Activated CD4-positive, alpha-beta T cell treated with anti-CD3 and anti-CD28 coated beads for 24 hours (primary cell): ENCODE results near the gene RANGAP1.

Experiments used
- DNase-seq, 2 donors: peaks; one replicate each; pipeline ENCODE4 v3.0.0-alpha.2; 2020; ENCODE audit warnings: low read depth in 2 of 2

Gene RANGAP1

DNA sequence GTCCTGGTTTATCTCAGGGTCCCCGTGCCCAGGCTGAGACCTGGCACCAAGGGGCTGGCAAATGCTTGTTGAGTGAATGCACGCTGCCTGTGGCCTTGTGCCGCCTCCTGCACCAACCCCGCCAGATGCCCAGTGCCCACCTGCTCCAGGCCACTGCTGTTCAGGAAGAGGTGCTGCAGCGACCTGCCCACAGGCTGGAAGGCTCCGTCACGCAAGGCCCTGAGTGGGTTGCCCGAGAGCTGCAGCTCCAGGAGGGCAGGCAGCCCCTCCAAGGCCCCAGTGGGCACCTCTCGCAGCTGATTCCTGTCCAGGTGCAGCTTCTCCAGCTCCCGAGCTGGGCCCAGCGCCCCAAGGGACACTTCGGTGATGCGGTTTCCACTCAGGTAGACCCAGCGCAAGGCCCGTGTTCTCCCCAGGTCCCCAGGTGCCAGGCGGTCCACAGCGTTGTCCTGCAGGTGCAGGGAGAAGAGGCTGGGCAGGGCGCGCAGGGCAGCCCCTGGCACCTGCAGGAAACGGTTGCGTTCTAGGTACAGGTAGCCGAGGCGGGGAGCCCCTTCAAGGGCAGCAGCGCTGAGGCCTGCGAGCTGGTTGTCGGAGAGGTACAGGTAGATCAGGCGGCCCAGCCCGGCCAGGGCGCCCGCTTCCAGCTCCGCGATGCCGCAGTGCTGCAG, 48.8 kb downstream of the RANGAP1 start:
- no peak for DNase-seq

DNA sequence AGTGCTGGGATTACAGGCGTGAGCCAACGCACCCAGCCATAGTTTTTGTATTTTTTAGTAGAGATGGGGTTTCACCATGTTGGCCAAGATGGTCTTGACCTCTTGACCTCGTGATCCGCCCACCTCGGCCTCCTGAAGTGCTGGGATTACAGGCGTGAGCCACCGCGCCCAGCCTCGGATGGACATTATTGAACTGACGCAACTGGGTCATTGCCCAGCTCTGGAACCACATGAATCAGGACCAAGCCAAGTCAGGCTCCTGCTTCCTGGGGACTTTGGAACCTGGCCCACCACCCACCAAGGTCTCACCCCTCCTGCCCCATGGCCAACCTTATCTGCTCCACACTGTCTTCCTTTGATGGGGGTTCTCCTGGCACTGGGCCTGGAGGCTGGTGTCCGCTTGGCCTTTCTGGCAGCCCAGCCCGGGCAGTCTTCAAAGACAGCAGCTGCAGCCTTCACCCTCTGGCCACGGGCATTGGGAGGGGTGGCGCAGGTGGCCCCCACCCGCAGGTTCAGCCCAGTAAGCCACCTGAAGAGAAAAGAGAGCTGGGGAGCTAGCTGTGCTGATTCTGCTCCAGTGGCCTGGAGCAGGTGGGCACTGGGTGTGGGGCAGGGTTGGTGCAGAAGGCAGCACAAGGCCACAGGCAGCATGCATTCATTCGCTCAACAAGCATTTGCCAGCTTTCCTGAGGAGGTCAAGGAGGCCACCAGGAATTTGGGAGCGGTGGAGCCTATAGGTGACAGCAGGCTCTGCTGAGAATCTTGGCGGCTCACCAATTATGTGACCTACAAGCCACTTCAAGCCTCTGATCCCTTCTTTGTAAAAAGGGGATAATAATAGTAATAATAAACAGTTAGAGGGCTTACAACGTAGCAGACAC, 50.9 kb downstream of the RANGAP1 start:
- no peak for DNase-seq

DNA sequence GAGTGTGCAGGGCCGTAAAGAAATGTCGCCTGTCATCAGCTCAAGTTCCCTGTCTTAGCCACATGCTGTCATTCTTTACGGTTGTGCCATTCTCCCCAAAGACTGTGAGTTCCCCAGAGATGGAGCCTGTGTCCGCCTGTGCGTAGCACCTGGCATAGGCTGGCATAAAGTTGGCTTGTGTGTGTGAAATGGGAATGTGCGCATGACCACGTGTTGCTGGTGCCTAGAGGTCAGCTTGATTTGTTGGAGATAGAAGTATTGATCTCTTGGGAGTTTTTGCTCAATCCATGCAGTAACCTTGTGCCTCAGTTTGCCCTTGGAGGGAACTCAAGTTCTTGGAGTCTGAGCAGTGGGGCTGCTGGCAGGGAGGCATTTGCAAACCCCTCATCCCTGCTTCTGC, 54.6 kb downstream of the RANGAP1 start:
- DNase-seq, result no peak

DNA sequence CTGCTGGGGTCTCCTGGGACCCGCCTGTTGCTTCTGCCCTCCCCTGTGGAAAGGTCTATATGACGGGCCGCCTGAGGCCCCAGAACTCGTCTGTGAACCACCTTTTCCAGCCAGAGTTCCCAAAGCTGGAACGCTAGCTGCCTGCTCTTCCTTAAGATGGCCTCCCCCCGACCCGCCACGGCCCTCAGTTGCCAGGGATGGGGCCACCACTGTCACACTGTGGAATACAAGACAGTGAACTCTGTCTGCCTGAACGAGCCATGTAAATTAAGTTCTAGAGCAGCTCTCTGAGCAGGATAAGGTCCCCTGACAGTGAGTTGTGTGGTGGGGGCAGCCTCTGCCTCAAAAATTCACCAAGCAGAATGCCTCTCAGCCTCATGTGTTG, 55.6 kb downstream of the RANGAP1 start:
- no peak for DNase-seq

DNA sequence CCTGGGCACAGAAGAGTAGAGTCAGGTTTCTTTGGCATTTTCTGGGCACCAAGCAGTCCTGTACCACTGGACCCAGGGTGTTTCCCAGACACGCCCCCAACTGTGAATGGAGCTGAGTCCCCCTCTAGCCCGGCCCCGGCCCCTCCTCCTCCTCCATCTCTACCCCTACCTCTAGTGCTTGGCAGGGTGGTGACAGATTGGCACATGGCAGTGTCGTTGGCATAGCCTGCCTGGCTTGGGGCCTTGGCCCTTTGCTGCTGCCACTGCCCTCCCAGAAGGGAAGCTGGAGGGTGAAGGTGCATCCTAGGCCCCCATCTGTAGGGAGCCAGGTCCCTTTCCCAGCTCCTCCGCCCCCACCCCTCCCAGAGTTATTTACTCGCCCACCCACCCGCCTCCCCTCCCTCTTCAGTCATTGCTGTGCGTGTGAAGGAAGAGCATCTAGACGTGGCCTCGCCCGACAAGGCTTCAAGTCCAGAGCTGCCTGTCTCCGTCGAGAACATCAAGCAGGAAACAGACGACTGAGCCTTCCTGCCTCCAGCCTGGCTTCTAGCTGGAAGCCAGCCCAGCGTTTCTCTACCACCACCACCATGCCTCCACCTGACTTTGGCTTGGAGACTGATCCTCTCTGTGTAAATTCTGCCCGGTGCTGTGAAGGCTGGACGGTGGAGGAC, 56.1 kb downstream of the RANGAP1 start:
- no peak for DNase-seq

DNA sequence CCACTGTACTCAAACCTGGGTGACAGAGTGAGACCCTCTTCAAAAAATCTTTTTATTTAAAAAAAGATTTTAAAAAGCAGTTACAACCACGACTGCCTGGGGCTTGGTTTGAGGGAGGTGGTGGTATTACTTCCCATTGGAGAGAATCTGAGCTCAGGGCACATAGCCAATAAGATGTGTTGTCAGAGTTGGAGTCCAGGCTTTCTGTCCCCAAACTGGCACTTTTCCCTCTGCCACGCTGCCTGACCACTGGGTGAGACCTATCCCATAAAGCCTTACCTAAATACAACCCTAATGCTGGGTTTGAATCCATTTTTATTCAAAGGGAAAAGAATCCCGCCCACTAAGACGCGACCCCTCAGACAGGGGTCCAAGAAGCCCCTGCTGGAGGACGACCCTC, 56.8 kb downstream of the RANGAP1 start:
- DNase-seq, result no peak

DNA sequence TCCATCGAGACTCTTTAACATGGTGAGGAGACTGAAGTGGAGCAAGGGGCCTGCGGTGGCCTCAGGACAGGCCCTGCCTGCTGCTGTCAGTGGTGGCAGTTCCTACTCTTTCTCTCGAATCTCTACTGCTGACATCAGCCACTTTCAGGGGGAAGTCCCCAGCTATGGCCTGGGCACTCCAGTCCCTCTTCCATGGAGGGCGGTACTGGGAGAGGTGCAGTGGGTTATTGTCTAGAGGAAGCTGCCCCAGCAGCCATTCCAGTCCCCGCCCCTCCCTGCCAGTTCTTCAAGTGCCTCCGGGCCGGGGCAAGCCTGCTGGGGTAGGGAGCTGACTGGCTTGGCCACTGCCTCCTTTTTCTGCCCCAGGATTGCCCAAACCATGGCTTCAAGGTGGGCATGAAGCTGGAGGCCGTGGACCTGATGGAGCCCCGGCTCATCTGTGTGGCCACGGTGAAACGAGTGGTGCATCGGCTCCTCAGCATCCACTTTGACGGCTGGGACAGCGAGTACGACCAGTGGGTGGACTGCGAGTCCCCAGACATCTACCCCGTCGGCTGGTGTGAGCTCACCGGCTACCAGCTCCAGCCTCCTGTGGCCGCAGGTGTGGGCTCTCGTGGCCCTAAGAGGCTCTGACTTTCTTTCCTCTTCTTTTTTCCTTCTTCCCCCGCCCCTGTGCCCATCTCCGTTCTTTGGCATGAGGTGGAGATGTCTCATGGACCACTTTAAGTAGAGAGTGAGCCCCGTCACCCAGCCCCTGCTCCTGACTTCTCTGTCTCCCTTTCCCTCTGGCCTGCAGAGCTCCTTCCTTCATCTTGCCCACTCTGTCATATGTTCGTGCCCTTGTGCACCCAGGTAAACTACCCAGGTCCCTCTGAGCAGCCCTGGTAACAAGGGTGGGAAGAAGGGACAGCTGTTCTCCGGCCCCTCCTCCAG, 59.0 kb downstream of the RANGAP1 start:
- no peak for DNase-seq

DNA sequence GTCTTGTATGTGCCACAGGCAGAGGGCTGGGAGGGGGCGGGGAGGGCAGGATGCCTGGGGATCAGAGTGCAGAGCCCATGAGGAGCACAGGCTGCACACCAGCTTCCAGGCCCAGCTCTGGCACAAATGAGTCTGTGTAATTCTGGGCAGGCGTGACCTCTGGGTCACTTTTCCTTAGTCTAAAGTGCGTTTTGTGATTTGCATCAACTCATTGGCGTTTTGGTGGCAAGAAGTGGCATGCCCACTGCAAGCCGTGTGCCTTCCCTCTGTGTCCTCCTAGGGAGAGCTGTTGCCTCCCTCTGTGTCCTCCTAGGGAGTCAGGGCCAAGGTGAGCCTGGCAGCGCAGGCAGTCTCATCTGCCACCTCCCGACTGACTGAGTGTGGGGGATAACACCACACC, 62.5 kb downstream of the RANGAP1 start:
- DNase-seq, result no peak

DNA sequence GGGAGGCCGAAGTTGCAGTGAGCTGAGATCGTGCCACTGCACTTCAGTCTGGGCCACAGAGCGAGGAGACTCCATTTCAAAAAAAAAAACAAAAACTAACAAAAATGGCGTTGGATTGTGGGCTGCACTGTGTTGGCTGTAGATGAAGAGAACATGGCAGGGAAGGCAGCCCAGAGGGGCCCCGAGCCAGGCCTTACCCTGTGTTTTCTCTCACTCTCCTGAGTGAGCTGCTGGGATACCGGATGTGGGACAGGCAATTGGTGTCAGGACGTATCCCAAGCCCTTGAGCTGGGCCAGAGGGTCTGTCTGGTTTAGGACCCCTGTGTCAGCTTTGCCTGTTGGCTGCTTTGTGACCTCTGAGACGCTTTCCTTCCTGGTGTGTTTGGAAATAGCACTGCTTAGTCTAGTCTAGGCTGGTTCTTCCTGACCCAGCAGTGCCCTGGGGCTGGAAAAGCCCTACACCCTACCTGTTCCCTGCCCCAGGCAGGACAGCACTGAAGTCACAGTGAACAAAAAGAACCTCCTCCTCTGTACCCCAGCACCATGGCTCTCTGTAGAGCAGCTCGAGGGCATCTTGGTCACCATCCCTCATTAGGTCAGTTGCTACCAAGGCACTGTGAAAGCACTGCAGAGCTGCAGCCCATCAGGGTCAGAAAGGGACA, 63.0 kb downstream of the RANGAP1 start:
- DNase-seq, result no peak

DNA sequence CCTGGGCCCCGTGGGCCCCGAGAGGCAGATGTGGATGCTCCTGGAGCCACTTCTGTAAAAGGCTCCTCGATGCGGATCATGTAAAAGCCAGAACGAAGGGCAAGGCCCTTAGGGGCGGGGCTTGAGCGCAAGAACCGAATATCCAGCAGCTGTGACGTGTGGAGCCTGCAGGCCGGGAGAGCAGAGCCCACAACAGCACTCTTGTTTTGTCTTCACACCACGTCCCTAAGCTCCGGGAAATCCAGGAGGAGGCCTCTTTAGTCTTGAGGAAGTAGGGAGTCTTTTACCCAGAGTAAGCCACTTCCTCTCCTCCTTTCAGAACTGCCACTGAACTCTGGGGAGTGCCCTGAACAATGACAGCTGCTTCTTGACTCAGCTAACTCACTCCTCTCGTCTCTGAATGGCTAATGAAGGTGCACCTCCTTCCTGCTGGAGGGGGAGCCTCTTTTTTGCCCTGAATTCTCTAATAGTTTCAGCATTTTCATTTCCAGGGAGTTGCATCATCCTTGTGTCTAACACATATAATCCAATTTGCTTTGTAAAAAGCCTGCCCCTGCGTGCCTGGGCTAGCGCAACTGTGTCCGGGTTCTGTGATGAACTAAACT, 68.3 kb downstream of the RANGAP1 start:
- peak in 1 of 2 donors; percentile 26 for DNase-seq

DNA sequence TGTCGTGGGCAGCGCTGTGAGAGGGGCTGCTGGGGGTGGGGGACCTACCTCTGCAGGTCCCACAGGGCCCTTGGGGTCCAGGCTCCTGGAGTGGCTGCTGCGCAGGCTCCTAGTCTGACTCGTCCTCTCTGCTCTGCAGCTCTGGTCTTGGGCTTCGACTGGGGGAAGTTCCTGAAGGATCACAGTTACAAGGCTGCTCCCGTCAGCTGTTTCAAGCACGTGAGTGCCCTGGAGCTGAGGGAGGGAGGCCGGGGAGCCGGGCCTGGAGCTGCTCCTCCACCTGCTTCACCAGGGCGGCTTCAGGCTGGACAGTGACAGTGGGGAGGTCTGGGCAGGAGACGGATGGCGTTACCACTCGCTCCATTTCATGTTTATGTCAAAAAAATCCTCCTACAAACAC, 69.0 kb downstream of the RANGAP1 start:
- no peak for DNase-seq

DNA sequence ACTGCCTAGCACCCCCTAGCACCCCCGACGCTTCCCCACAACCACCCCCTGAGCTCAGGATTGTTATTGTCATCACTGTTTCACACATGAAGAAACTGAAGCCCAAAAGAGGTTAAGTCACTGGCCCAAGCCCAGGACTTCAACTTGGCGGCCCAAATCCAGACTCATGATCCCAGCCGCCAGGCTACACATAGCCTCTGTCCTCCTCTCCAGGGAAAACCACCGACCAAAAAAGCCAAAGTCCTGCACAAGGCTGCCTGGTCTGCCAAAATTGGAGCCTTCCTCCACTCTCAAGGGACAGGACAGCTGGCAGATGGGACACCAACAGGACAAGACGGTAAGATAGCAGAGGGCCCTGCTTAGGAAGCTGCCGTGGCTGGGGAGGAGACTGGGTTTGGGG, 70.1 kb downstream of the RANGAP1 start:
- DNase-seq, result no peak

DNA sequence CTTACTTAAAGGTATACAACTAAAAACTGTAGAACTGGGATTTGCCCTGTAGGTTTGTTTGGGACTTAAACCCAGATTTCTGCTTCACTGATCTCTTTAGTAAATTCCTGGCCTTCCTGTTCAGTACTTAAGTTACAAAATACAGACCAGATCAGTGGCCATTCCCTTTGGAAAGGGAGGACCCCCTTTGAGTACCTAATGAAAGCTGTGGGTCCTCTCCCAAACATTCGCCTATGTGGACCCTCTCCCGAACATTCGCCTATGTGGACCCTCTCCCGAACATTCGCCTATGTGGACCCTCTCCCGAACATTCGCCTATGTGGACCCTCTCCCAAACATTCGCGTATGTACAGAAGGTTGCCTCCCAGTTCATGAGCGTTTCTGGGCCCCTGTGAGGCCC, 70.6 kb downstream of the RANGAP1 start:
- no peak for DNase-seq

DNA sequence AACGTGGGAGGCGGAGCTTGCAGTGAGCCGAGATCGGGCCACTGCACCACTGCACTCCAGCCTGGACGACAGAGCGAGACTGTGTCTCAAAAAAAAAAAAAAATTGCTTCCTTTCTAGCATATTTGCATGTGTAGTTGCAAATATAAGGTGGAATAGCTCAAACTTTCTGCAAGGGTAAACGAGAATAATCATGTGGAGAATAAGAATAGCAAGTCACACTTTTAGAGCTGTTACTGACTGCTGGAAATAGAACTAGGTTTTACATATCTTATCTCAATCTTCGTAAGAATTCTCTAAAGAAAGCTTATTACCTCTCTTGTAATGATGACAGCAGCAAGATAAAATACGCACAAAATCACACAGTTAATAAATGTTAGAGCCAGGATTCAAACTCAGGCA, 79.3 kb downstream of the RANGAP1 start:
- no peak for DNase-seq

DNA sequence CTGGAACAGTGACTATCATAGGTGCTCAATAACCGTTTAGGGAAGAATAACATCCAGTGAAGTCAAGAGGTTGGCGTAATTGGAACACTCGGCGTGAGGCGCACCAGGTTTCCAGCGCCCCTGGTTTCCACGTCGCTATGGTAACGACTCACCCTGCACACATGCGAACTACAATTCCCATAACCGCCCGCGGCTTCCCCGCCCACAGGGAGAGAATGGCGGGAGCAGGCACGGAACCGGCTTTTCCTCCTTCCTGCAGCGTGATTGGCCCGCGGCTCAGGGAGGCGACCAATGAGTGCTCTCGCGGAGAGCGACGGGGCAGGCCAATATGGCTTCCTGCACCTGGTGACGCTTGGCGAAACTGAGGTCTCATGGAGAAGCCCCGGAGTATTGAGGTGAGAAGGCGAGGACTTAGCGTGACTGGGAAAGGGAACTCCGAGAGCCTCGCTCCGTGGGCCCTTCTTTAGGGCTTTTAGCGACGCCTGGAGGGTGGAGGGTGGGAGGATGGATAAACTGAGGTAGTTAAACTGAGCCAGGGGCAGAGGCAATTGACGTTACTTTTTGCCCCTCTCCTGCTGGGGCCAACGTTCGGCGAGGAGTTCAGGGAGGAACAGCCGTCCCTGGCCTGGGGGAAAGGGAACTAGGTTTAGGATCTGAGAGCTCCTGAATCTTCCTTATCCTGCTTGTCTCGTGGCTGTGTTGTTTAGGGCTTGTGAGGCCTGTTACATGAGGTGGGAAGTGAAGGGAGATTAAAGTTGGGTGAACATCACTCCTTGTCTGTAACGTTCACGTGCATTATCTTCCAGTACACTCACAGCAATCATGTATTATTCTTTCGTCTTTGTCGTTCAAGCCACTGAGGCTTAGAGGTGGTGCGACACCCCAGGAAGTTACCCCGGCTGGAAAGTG, 80.7 kb downstream of the RANGAP1 start, which contains the start of gene L3MBTL2:
TSS of gene L3MBTL2 (plus strand) at position 321 of the 909 bp plus-strand sequence. CDS start at position 372, 51 bp downstream.
- DNase-seq, result peak; percentile 97 to 99

DNA sequence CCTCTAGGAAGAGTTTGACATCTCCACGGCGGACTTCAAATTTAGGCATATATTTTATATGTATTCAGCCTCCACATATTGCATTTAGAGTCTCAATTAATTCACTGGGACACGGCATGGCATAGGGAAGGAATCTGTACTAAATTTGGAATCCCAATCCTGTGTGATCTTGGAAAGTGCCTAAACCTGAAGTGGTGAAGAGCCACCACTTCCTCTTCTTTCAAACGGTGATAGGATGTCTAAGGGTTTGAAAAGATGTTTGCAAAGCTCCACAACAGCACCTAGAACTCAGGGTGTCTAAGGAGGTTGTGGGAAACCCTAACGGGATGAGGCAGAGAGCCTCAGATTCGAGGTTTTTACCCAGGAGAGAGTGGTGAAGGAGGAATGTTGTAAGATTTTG, 81.9 kb downstream of the RANGAP1 start:
- DNase-seq, result no peak

DNA sequence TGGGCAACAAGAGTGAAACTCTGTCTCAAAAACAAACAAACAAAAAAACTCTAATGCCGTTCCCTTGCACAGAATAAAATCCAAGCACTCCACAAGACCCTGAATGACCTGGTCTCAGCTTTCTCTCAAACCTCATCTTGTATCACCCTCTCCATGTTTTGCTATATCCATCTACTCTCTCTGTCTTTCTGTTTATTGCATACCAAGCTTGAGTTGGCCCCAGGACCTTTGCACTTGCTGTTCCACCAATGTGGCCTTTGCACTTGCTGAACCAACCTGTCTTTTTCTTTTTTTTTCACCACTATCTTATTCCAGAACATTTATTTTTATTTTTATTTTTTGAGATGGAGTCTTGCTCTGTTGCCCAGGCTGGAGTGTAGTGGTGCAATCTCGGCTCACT, 82.9 kb downstream of the RANGAP1 start:
- DNase-seq, result no peak

DNA sequence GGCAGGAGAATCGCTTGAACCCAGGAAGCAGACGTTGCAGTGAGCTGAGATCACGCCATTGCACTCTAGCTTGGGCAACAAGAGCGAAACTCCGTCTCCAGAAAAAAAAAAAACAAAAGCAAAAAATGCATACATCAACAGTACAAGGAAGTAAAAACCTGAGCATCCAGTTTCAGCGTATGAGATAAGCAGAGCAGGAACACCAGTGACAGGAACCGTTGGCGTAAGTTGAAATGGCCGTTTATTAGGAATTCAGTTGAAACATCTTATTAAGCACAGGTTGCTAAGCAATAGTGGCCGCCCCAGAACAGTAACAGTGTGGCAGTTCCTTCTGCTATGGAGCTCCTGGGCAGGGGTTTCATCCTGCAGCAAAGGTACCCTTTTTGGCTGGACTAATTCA, 84.8 kb downstream of the RANGAP1 start:
- no peak for DNase-seq

DNA sequence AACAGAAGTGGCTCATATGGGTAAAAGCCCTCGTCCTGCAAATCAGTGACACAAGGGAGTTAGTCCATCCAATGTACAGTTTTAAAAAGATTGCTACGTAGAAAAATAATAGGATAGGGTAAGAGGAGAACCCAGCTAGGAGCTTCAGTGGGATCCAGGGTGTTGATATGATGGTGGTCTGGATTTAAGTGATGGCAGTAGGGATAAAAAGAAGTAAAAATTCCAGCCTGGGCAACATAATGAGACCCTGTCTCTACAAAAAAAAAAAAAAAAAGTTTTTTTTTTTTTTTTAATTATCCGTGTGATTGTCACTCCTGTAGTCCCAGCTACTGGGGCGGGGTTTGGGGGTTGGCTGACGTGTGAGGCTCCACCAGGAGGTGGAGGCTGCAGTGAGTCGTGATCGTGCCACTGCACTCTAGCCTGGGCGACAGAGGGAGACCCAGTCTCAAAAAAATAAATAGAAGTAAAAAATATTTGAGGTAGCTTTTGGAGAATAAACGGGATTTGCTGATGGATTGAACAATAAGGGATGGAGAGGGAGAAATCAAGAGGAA, 87.9 kb downstream of the RANGAP1 start:
- DNase-seq, result peak; percentile 34 to 61
